Measurements from ENCODE around the gene NELL1. TPM values are rescaled to one million over a fixed set of nuclear protein-coding genes. Genes with fewer than 3 reads are reported as not detected.
A peak's percentile ranks its signal among the peaks of the same experiment; 100 is the strongest.

NELL1 gene
- polyA plus RNA-seq, 1 of the 3 experiments (the other 2 are of a cell fraction): not detected

DNA sequence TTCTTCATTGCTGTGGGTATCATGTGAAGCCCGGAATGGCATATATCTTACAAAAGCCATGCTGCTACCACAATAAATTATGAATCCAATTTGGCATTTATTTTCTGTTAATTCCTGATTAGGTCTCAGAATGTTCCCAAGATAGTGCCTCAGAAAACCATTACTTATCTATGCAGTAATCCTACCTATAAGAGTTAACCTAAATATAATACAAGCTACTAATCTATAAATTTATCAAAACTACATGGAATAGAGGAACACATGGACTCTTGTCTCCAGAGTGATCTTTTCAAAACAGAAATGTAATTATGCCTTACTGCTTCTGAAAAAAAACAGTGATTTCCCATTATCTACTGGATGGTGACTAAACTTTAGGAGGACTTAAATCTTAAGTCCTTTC is 835.7 kb downstream of the NELL1 start:
- no peak overlapping the region for H3K4me2 ChIP-seq
- WGBS (ENCODE audit: low lambda C conversion rate): 22% methylated on average over 1 of the region's 1 CpG

DNA sequence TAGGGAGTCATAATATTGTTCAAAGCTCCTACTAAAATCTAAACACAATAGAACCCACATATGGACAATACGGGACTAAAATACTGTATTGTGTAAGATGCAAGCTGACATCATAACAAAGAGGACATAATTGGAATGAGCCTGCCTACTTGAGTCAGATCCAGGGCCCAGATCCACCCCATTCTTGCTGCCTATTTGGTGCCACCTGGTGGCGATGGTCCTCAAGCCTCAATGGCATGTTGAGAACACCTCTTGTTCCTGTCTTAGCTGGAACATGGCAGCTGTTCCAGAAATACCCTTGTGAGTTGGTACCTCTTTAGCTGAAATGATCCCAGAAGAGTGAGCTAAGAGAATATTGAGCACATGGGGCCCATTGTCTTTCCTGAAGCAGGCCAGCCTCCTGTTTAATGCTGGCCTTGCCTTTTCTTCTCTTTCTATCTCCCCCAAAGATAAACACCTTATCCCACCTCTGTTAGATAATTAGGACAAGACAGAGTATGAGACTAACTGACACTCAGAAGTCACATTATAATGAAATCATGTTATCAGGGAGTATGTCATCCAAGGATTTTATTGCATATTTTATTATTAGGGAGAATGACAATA is 842.6 kb downstream of the NELL1 start:
- H3K9ac ChIP-seq: no peak overlapping the region
- CTCF ChIA-PET: interaction anchor here (0.7 to 3.1 kb wide), 24 partner anchors 9 to 864 kb away, joined by 3 to 16 read pairs (median 3); no protein-coding TSS in a partner anchor
- H2AFZ ChIP-seq (ENCODE audit: low read depth): no peak overlapping the region
- POLR2A ChIA-PET: no interaction called here
- TF ChIP-seq RCOR1 (IDR thresholded peaks at IDR 0.05; ENCODE audit: low read length) (no peak), CTCF (IDR thresholded peaks at IDR 0.05) (peak; percentile 60), ELF1 (IDR thresholded peaks at IDR 0.05) (no peak), RAD21 (IDR thresholded peaks at IDR 0.05; ENCODE audit: low read length) (peak; percentile 75), SMC3 (IDR thresholded peaks at IDR 0.05; ENCODE audit: low read depth, low read length) (peak; percentile 56), MXI1 (IDR thresholded peaks at IDR 0.05; ENCODE audit: low read depth, low read length) (no peak)
- TF ChIP-seq, protein P1, sequence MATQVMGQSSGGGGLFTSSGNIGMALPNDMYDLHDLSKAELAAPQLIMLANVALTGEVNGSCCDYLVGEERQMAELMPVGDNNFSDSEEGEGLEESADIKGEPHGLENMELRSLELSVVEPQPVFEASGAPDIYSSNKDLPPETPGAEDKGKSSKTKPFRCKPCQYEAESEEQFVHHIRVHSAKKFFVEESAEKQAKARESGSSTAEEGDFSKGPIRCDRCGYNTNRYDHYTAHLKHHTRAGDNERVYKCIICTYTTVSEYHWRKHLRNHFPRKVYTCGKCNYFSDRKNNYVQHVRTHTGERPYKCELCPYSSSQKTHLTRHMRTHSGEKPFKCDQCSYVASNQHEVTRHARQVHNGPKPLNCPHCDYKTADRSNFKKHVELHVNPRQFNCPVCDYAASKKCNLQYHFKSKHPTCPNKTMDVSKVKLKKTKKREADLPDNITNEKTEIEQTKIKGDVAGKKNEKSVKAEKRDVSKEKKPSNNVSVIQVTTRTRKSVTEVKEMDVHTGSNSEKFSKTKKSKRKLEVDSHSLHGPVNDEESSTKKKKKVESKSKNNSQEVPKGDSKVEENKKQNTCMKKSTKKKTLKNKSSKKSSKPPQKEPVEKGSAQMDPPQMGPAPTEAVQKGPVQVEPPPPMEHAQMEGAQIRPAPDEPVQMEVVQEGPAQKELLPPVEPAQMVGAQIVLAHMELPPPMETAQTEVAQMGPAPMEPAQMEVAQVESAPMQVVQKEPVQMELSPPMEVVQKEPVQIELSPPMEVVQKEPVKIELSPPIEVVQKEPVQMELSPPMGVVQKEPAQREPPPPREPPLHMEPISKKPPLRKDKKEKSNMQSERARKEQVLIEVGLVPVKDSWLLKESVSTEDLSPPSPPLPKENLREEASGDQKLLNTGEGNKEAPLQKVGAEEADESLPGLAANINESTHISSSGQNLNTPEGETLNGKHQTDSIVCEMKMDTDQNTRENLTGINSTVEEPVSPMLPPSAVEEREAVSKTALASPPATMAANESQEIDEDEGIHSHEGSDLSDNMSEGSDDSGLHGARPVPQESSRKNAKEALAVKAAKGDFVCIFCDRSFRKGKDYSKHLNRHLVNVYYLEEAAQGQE (IDR thresholded peaks at IDR 0.05; ENCODE audit: low read depth, low read length): no peak
- no peak overlapping the region for H3K27ac ChIP-seq (ENCODE audit: low read depth in 2 of 2, low read length in 1 of 2)
- peaks cover 0 to 2% of the 10 kb centered on the region in 2 experiments; a peak in 1 of 4 replicates for H3K4me1 ChIP-seq (ENCODE audit: control insufficient read depth in 1 of 2, insufficient read depth in 2 of 2, low read depth in 1 of 2, low read length in 1 of 2)
- H3K4me2 ChIP-seq: no peak overlapping the region
- peak; percentile 36 for DNase-seq
- no peaks in the 10 kb centered on the region for H3K79me2 ChIP-seq (ENCODE audit: insufficient read depth)
- WGBS (ENCODE audit: low lambda C conversion rate): 17% methylated on average over 2 of the region's 2 CpGs
- no peaks in the 10 kb centered on the region for H3K9me2 ChIP-seq
- H3K4me3 ChIP-seq (ENCODE audit: low read depth in 2 of 2, low read length in 1 of 2): peak overlapping the region in 1 of 2 experiments; percentile 32; a peak in 1 of 4 replicates
- no peaks in the 10 kb centered on the region for H3K36me3 ChIP-seq (replicated peaks in 1 of 2; ENCODE audit: control insufficient read depth in 1 of 2, insufficient read depth in 2 of 2, low read length in 1 of 2)
- no peaks in the 10 kb centered on the region for H4K20me1 ChIP-seq (ENCODE audit: insufficient read depth)
- H3K27me3 ChIP-seq (ENCODE audit: insufficient read depth): no peaks in the 10 kb centered on the region
- H3K9me3 ChIP-seq: no peaks in the 10 kb centered on the region
- H3F3A ChIP-seq (replicated peaks; ENCODE audit: insufficient read depth): no peaks in the 10 kb centered on the region

More for the DNA sequence above, 835.7 kb downstream of the NELL1 start:
- Histone ChIP-seq H3K9me3 (no peaks in the 10 kb centered on the region), H2AFZ (ENCODE audit: low read depth) (no peak overlapping the region), H3K4me1 (ENCODE audit: control insufficient read depth in 1 of 2, insufficient read depth in 2 of 2, low read depth in 1 of 2, low read length in 1 of 2) (no peaks in the 10 kb centered on the region), H3K36me3 (replicated peaks in 1 of 2; ENCODE audit: control insufficient read depth in 1 of 2, insufficient read depth in 2 of 2, low read length in 1 of 2) (no peaks in the 10 kb centered on the region), H4K20me1 (ENCODE audit: insufficient read depth) (no peaks in the 10 kb centered on the region), H3K79me2 (ENCODE audit: insufficient read depth) (no peaks in the 10 kb centered on the region), H3K27ac (ENCODE audit: low read depth in 2 of 2, low read length in 1 of 2) (peak overlapping the region in 1 of 2 experiments; percentile 39; a peak in 1 of 4 replicates), H3K9me2 (no peaks in the 10 kb centered on the region), H3K27me3 (ENCODE audit: insufficient read depth) (no peaks in the 10 kb centered on the region), H3K9ac (no peak overlapping the region), H3K4me3 (ENCODE audit: low read depth in 2 of 2, low read length in 1 of 2) (no peak overlapping the region), H3F3A (replicated peaks; ENCODE audit: insufficient read depth) (no peaks in the 10 kb centered on the region)
- ChIA-PET CTCF (interaction anchor here (1.0 to 1.2 kb wide), 3 partner anchors 10 to 13 kb away, joined by 3 to 5 read pairs (median 4); no protein-coding TSS in a partner anchor), POLR2A (no interaction called here)
- TF ChIP-seq RAD21 (IDR thresholded peaks at IDR 0.05; ENCODE audit: low read length) (no peak), GATA2 (CRISPR knock-in tag; IDR thresholded peaks at IDR 0.05) (peak; percentile 56)
- no peak for DNase-seq
